Thyroid gland (tissue), 4 donors: ENCODE measurements around the gene ARHGEF10L. TPM values are rescaled to one million over a fixed set of nuclear protein-coding genes. Genes with fewer than 3 reads are reported as not detected.
"Not testable (repeated sequence)": the region's sequence is repeated elsewhere in the genome, so short reads cannot be mapped to it uniquely, and the experiment has no call there.

Experiments
- DNase-seq, 2 donors: peaks; one replicate each; pipeline ENCODE4 v3.0.0-alpha.2; 2019
- H3K27ac ChIP-seq, 3 donors: fragments of 200-600 bp; sonication (generic); 1 replicate in 2 of 3; 2 replicates in 1 of 3; pipeline ENCODE4 v1.5.1; 2016 to 2019; ENCODE audit warnings: mild to moderate bottlenecking in 1 of 3, moderate library complexity in 1 of 3
- H3K27me3 ChIP-seq: fragments of 200-600 bp; sonication (generic); one replicate; pipeline ENCODE4 v1.5.1; 2019
- H3K36me3 ChIP-seq, 2 donors: fragments of 200-600 bp; sonication (generic); one replicate each; pipeline ENCODE4 v1.5.1; 2016 to 2019
- H3K4me1 ChIP-seq, 2 donors: fragments of 200-600 bp; sonication (generic); one replicate each; pipeline ENCODE4 v1.5.1; 2017 to 2019
- H3K4me3 ChIP-seq, 3 donors: fragments of 200-600 bp; sonication (generic); replicated peaks in 1 of 3; 1 replicate in 2 of 3; 2 replicates in 1 of 3; pipeline ENCODE4 v1.5.1; 2016; ENCODE audit warnings: mild to moderate bottlenecking in 1 of 3
- H3K9me3 ChIP-seq: fragments of 200-600 bp; sonication (generic); one replicate; pipeline ENCODE4 v1.5.1; 2017
- CTCF ChIP-seq, 6 experiments: fragments of 200-600 bp in 3 of 6; fragments of 450-650 bp in 3 of 6; sonication (generic) in 3 of 6; IDR thresholded peaks; one replicate each; pipeline ENCODE4 v1.5.1; 2016 to 2019; ENCODE audit warnings: antibody characterized with exemption in 6 of 6, mild to moderate bottlenecking in 2 of 6, inconsistent platforms in 1 of 6, moderate library complexity in 1 of 6
- POLR2A ChIP-seq, 2 donors: fragments of 450-650 bp; IDR thresholded peaks; one replicate each; pipeline ENCODE4 v1.6.1; 2017; ENCODE audit warnings: antibody characterized with exemption in 2 of 2, mild to moderate bottlenecking in 2 of 2, moderate library complexity in 1 of 2
- WGBS, 2 donors: methylation state at CpG; one replicate each; pipeline ENCODE4 v1.1.5; 2017; 5-methylcytosine and 5-hydroxymethylcytosine counted together
- intact Hi-C: fragments of 100-400 bp; cut with DNase I; formaldehyde crosslinking; loops from one replicate; pipeline ENCODE4 v1.15.1; 2023
- total RNA-seq, 4 donors: library from RNA; depleted of rRNA; stranded (reverse); fragments of >200 nt; gene quantifications; one replicate each; pipeline ENCODE4 v1.2.3, GENCODE V29; 2016

The ARHGEF10L gene
- total RNA-seq, 4 donors from 2014 or later, result 32.2 to 64.5 (median 51.4) TPM

GRCh38 chr1:17741052-17741451 is 201.6 kb downstream of the ARHGEF10L start:
- Histone ChIP-seq H3K27me3 (no peaks in the 10 kb centered on the region), H3K9me3 (no peaks in the 10 kb centered on the region), H3K27ac (no peak overlapping the region), H3K4me3 (no peak overlapping the region), H3K4me1 (no peaks in the 10 kb centered on the region), H3K36me3 (no peaks in the 10 kb centered on the region)
- intact Hi-C loops, result no loop called here
- 69 to 82% methylated on average over 5 of the region's 5 CpGs for WGBS, 2 donors
- no peak for DNase-seq
- TF ChIP-seq POLR2A (IDR thresholded peaks at IDR 0.05) (no peak), CTCF (IDR thresholded peaks at IDR 0.05) (no peak)

DNA sequence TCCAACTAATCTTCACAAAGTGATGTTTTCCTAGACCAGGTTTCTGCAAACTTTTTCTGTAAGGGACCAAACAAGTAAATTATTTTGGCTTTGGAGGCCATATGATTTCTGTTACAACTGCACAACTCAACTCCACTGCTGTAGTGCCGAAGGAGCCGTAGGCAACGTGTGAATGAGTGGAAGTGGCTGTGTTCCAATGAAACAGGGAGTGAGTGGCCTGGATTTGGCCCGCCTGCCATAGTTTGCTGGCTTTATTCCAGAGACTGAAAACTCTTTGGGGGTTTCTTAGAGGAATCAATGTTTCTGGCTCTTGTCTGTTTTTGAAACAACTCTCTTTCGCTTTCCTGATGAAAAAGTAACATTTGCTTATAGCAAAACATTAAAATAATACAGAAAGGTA is 203.1 kb downstream of the ARHGEF10L start:
- Histone ChIP-seq H3K27ac (no peak overlapping the region), H3K9me3 (no peaks in the 10 kb centered on the region), H3K4me3 (no peak overlapping the region), H3K27me3 (no peaks in the 10 kb centered on the region), H3K36me3 (no peaks in the 10 kb centered on the region), H3K4me1 (no peaks in the 10 kb centered on the region)
- 9 to 16% methylated on average over 5 of the region's 5 CpGs for WGBS, 2 donors
- intact Hi-C loops, result no loop called here
- DNase-seq, result peak; percentile 48 to 53
- TF ChIP-seq POLR2A (IDR thresholded peaks at IDR 0.05) (no peak), CTCF (IDR thresholded peaks at IDR 0.05) (no peak)

DNA sequence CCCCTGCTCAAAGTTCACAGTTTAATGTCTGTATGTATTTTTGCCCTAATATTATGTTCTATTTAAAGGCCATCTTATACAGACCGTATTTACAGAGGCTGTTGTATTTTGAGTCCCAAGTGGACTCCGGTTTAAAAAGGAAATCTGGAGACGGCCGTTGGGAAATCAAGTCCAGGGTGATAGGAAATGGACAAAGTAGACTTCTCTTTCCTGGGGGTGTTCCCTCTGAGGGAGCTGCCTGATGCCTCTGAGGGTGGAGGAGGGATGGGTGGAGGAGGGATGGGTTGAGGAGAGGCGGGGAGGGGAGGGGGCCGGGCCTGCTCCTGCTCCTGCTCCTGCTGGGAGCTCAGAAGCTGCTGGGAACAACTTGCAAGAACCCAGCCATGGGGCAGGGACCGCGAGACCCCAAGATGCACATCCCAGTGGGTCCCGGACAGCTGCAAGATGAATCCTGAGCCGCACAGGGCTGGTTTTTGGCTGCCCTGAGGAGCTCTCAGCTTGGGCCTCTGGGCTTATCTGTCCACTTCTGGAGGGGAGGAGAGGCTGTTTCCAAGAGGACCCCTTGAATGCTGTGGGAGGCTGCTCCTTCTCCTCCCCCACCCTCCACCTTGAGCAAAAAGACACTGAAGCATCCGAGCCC is 203.6 kb downstream of the ARHGEF10L start:
- Histone ChIP-seq H3K27me3 (no peaks in the 10 kb centered on the region), H3K4me1 (no peaks in the 10 kb centered on the region), H3K36me3 (no peaks in the 10 kb centered on the region), H3K27ac (no peak overlapping the region), H3K9me3 (no peaks in the 10 kb centered on the region), H3K4me3 (no peak overlapping the region)
- TF ChIP-seq CTCF (IDR thresholded peaks at IDR 0.05) (no peak), POLR2A (IDR thresholded peaks at IDR 0.05) (no peak)
- intact Hi-C loops, result no loop called here
- no peak for DNase-seq
- 28 to 48% methylated on average over 5 to 11 of the region's 11 CpGs for WGBS, 2 donors

DNA sequence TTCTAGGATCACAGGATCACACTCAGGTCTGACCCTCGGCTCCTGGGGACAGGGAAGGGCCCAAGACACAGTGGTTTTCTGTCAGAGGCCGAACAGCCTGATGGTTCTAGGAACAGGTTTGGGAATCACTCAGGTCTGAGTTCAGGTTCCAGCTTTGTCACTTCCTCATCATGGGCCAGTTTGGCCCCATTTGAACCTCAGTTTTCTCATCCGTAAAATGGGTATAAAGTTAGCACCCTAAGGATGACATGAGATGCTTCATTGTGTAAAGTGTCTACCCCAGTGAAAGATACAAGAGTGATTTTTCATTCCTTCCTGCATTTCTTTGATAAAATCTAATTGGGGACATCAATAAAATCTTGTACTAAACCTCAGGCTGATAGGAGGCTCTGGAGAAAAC is 204.4 kb downstream of the ARHGEF10L start:
- no peak for TF ChIP-seq POLR2A (IDR thresholded peaks at IDR 0.05)
- H3K4me1 ChIP-seq, result no peaks in the 10 kb centered on the region
- H3K27ac ChIP-seq, result no peak overlapping the region
- intact Hi-C loops, result no loop called here
- no peaks in the 10 kb centered on the region for H3K9me3 ChIP-seq
- H3K4me3 ChIP-seq, result no peak overlapping the region
- no peaks in the 10 kb centered on the region for H3K36me3 ChIP-seq
- DNase-seq, result no peak
- no peaks in the 10 kb centered on the region for H3K27me3 ChIP-seq
- WGBS, 2 donors, result 95 to 96% methylated on average over 3 of the region's 3 CpGs

DNA sequence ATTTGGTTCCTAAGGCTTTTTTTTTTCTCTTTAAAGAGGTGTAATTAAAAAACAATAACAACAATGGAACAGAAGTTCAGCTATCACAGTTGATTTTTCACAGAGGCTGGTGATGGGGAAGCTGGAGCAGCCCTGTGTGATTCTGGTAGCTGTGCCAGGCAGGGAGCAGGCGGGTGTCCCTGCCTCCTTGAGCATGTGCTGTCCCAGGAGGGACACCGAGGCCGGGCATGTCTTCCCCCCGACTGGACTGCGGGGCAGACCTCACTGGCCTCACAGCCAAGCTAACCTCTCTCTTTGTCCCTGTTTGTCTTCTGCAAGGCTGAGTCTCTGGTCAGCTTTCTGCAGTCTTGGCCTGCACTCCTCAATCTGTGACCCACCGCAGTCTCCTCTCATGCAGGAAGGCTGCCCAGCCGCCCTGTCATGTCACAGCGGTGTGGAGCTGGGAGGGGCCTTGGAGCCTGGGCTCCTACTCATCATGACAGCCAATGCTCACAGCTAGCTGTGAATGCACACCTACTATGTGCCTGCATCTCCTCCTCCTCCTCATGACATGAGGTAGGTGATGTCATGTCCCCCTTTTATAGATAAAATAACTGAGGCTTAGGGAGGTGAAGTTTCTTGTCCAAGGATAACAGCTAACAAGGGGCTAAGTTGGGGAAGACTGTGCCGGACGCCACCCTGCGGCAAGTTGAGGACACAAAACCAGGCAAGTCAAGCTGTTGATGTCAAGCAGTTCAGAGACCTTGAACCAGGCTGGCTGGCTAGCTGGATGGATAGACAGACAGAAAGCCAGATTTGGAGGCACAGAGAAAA is 205.4 kb downstream of the ARHGEF10L start:
- Histone ChIP-seq H3K9me3 (no peaks in the 10 kb centered on the region), H3K4me3 (no peak overlapping the region), H3K27ac (no peak overlapping the region), H3K4me1 (no peaks in the 10 kb centered on the region), H3K36me3 (no peaks in the 10 kb centered on the region), H3K27me3 (no peaks in the 10 kb centered on the region)
- no peak for DNase-seq
- intact Hi-C loops, result no loop called here
- TF ChIP-seq POLR2A (IDR thresholded peaks at IDR 0.05), result no peak
- 88% methylated on average over 11 of the region's 11 CpGs for WGBS, 2 donors

- no peak for TF ChIP-seq POLR2A (IDR thresholded peaks at IDR 0.05)
- TF ChIP-seq CTCF (IDR thresholded peaks at IDR 0.05), result no peak
- no peaks in the 10 kb centered on the region for H3K36me3 ChIP-seq
- H3K4me3 ChIP-seq, result no peak overlapping the region
- H3K27ac ChIP-seq, result no peak overlapping the region
- WGBS, 2 donors, result 92 to 96% methylated on average over 3 of the region's 3 CpGs
- no peaks in the 10 kb centered on the region for H3K27me3 ChIP-seq
- H3K4me1 ChIP-seq, result no peaks in the 10 kb centered on the region
- no peaks in the 10 kb centered on the region for H3K9me3 ChIP-seq
- no peak for DNase-seq
- intact Hi-C loops, result no loop called here
Measured at GRCh38 chr1:17745479-17745955, 206.0 kb downstream of the ARHGEF10L start.

GRCh38 chr1:17746281-17746680 is 206.8 kb downstream of the ARHGEF10L start:
- H3K27me3 ChIP-seq, H3K27ac ChIP-seq, H3K4me3 ChIP-seq, H3K4me1 ChIP-seq, H3K9me3 ChIP-seq, intact Hi-C loops, H3K36me3 ChIP-seq, DNase-seq: not testable (repeated sequence)
- WGBS, 2 donors, result 71 to 98% methylated on average over 2 of the region's 2 CpGs
